Activated effector memory CD4-positive, alpha-beta T cell treated with anti-CD3 and anti-CD28 coated beads, Interleukin-2, amount 50 U/mL, for 16 hours (primary cell): ENCODE measurements around the gene PDK4.
"Not testable (repeated sequence)": the region's sequence is repeated elsewhere in the genome, so short reads cannot be mapped to it uniquely, and the experiment has no call there.

ENCODE experiments used
- DNase-seq: peaks from one replicate; pipeline ENCODE4 v3.0.0-alpha.2; 2020

The PDK4 gene

DNA sequence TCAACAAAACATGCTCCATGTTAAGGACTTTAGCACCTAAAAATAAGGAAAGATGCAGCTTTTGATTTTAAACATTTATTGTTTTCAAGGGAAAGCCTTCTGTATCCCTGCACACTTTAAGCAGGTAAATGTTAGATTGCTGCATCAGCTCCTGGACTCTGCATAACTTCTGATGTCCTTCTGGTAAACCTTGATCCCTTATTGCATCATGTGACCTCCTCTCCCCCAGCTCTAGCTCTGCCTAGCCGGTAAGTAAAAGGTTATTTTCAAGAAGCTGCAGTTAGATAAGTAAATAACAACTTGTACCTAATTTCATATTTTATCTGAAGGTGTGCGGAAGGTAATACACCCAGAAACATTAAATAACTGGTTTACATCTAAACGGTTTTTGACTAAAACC, 37.5 kb downstream of the PDK4 start:
- DNase-seq: no peak

DNA sequence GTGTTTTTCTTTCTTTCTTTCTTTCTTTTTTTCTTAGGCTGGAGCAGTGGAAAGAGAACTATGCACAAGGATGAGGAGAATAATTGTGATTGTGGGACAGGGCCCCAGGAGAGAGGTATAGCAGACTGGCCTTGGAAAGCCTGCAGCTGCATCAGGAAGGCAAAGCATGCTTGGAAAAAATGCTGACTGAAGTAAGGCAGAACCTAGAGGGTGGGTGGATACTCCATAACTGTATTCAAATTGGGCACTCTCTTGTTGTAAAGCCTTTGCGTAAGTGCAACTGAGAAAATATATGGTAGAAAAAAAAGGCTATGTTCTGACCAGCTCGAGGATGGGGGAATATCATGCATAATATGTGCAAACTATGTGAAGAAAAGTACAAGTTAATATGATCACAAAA, 39.5 kb downstream of the PDK4 start:
- DNase-seq: no peak

DNA sequence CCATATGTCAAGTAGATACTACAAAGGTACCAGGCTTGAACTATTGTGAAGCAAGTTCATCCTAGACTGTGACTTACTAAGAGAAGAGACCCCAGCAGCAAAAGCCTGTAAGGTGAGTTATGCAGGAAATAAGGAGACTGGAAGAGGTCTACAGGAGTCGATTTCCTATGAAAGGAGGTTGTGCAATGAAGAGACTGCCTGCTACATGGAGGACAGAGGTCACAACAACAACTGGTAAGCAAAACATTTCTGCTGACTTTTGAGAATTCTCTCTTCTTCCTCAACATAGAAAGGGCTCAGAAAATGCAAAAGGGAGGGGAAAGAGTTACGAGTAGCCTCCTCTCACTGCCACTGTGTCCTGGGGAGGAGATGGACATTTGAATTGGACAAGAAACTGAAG, 42.4 kb downstream of the PDK4 start:
- no peak for DNase-seq

DNA sequence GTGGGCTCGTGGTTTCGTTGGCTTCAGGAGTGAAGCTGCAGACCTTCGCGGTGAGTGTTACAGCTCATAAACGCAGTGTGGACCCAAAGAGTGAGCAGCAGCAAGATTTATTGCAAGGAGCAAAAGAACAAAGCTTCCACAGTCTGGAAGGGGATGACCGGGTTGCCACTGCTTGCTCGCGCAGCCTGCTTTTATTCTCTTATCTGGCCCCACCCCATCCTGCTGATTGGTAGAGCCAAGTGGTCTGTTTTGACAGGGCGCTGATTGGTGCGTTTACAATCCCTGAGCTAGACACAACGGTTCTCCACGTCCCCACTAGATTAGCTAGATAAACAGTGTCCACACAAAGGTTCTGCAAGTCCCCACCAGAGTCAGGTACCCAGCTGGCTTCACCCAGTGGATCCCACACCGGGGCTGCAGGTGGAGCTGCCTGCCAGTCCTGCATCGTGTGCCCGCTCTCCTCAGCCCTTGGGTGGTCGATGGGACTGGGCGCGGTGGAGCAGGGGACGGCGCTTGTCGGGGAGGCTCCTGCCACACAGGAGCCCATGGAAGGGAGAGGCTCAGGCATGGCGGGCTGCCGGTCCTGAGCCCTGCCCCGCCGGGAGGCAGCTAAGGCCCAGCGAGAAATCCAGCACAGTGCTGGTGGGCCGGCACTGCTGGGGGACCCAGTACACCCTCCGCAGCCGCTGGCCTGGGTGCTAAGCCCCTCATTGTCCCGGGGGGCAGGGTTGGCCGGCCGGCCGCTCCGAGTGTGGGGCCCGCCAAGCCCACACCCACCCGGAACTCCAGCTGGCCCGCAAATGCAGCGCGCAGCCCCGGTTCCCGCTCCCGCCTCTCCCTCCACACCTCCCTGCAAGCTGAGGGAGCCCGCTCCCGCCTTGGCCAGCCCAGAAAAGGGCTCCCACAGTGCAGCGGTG, 44.0 kb downstream of the PDK4 start:
- not testable (repeated sequence) for DNase-seq

DNA sequence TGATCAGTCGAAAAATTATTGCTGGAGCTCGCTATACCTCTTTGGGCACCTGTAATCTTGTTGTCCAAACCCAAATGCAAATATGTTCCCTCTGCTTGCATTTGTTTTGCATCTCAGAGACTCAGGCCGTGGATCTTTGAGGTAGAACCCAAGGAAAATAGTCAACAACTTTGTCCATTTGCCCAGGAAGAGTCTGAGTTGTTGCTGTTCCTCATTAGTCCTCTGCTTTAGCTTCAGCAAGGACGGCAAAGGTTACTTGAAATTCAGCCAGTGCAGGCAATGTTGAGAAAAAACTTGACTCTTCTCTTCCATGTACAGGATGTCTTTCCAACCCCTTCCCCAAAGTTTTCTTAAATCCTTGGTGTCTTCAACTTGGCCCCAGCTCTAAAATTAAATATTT, 45.8 kb downstream of the PDK4 start:
- DNase-seq: no peak

DNA sequence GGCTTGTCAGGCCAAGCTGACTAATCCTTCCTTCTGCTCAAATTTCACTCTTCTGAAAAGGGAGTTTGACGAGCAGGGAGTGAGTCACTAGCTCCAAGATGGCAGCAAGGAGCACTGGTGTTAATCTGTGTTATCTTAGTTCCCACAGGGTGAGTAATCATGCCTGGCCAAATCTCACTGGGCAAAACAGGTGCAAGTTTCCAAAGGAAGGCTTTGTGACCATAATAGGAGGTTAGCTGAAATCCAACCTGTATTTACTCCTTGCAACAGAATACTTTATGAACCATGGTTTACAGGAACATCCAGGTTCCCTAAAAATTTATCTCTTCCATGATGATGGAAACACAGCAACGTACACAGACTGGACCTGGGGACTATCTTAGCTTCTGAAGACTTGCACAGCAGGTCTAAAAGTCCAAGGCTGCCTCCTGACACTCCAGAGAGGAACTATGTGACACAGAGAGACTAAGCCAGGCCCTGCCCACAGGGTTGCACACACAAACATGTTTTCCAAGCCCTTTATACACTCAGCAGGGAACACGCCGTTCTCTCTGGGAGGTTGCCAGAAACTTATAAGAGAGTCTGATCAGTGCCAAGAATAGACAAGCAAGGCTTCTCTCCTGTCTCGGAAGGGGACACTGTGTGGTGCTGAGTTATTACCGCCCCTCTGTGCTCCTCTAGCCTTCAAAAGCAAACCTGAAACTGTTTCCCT, 46.3 kb downstream of the PDK4 start:
- DNase-seq: no peak

DNA sequence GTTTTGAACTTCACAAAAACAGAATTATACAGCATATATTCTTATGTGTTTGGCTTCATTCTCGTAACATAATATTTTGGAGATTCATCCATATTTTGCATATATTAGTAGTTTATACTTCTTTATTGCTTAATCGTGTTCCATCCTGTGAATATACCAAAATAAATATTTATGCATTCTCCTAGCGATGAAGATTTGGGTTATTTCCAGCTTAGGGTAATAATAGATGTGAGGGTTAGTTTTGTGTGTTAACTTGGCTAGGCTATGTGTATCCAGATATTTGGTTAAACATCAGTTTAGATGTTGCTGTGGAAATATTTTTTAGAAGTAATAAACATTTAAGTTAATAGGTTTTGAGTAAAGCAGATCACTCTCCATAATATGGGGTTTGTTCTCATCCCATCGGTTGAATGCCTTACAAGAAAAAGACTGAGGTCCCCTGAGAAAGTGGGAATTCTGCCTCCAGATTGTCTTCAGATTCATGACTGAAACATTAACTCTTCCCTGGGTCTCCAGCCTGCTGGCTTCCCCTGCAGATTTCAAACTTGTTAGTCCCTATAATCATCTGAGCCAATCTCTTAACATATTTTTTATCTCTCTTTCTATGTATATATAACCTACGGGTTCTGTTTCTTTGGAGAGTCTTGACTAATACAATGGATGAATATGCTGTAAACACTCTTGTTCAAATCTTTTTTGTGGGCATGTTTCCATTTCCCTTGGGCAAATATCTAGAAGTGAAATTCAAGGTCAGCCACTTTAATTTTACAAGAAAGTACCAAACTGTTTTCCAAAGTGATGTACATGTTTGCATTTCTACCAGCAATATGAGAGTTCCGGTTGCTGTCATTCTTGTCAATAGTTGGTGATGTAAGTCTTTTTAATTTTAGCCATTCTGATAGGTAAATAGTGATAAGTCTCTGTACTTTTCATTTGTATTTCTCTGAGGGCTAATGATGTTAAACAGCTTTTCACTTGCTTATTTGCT, 48.7 kb downstream of the PDK4 start:
- DNase-seq: no peak

DNA sequence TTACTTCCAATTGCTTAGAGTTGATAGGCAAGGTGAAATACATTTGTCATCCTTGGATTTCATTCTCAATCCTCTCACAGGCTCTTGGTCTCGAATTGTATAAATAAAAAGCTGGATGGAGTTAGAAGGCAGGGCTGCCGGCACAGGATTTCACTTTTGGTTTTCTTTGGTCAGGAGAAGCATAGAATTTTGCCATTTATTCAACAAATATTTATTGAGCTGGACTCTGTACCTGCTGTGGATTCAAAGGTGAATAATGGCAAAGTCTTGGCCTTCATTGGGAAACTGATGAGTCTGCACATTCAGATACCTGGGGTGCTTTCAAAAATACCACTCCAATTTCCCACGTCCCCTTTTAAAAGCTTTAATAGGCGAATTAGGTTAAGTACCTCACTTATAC, 49.7 kb downstream of the PDK4 start:
- no peak for DNase-seq

DNA sequence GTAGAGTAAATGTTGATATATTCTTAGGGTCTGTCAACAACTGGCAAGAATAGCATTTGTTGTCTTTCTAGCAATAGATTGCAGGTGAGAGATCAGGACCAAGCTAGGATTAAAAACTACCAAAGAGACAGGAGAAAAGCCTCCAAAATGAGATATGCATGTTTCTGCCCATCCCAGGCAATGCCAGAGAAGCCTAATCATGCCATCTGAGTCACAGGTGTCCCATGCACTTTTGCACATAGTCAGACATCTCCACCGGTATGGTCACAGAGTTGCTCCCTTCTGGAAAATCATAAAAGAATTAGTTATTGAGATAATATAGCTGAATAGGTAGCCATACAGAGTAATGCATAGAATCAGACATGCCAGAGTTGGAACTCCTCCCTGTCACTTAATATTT, 50.6 kb downstream of the PDK4 start:
- no peak for DNase-seq

DNA sequence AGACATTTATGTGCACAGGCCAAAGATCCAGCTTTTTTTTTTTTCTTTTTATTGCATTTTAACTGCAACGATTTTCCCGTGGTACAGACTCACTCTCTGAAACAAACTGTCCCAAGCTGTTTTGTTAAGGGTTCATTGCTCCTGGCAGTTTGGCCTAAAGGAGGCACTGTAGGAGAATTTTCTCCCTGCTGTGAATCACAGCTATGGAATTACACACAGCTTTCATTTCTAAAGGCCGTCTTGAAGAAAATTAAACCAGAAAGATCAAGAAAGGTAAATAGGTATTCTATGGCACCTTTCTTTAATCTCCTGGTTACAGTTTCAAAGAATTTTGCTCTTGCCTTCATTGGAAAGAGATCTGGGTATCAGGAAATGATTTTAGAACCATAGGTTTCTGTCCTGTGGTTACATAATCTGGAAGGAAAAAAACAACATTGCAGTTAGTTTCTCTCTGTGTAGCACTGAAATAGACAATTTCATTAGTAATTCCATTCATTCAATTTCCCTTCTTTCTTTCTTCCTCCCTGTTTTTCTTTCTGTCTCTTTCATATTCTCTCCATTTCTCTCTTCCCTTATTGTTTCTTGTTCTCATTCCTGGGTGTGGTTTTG, 51.2 kb downstream of the PDK4 start:
- no peak for DNase-seq

DNA sequence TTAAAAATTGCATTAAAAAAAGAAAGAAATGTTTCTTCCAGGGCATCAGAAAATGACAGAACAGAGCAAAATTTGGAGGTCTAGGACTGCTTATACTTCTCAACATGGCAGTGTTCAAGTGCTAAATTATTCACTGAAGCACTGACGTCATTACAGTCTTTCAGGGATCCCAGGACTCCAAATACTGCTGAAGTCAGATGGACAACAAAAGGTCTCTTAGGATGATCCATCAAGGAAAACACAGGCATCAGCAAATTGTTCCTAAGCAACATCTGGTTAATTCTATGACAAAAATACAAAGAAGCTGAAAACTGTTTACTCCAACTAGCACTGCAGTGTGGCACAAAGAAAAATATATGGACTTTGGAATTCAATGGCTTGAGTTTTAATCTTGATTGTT, 52.1 kb downstream of the PDK4 start:
- DNase-seq: no peak

DNA sequence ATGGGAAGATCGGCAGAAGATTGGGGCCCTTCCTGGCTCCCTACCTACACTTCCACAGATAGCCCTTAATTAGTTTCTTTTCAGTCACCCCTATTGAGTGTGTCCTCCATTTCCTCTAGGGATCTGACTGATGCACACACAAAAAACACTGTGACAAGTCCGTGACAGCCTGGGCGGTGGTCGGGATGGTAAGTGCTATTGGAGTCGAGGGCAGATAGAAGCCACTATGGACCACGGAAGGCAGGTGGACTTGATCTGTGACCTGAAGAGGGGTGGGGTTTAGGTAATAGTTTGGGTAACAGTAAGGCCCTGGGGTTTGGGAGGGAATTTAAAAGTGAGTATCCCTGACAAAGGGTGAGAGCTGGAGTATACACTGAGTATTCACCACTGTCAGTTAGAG, 53.0 kb downstream of the PDK4 start:
- no peak for DNase-seq

DNA sequence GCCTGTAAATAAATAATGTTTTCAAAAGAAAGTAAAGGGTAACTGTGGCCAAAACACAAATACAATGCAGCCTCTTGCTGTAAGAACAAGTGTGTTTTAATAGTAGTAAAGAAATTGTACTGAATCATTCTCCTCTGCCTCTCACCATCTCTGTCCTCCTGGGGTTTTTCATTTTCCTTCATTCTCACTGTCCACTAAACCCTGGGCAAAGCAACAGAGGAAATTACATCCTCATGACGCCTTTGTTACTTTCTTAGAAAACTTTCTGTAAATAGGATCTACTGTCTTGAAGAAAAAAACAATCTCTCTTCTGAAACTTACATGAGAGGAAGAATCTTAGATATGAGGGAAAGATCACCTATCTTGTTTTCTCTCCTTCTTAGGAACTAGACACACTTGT, 56.0 kb downstream of the PDK4 start:
- no peak for DNase-seq

DNA sequence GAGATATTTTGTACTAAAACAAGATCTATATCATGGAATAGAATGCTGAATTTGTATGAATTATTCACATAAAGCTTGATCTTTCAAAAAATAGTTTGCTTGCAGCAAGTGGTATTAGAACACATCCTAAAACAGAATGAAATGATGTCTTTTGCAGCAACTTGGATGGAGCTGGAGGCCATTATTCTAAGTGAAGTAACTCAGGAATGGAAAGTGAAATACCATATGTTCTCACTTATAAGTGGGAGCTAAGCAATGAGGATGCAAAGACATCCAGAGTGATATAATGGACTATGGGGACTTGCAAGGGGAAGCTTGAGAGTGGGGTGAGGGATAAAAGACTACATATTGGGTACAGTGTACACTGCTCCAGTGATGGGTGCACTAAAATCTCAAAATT, 56.9 kb downstream of the PDK4 start:
- no peak for DNase-seq

DNA sequence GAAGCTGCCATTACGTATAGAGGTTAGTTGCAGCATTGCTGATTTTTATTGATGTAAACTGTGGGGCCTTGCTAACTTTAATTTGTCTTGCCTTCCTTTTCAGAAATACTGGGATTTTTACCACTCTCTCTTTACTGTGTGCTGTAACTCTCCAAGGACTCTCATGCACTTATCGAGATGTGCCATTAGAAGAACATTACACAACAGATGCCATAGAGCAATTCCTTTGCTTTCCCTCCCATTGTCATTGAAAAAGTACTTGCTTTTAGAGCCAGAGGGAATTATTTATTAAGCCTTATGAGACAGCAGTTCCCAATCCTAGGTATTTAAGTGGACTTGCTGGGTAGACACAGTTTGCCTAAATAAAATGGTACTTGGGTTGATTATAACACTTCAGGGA, 58.8 kb downstream of the PDK4 start:
- no peak for DNase-seq

DNA sequence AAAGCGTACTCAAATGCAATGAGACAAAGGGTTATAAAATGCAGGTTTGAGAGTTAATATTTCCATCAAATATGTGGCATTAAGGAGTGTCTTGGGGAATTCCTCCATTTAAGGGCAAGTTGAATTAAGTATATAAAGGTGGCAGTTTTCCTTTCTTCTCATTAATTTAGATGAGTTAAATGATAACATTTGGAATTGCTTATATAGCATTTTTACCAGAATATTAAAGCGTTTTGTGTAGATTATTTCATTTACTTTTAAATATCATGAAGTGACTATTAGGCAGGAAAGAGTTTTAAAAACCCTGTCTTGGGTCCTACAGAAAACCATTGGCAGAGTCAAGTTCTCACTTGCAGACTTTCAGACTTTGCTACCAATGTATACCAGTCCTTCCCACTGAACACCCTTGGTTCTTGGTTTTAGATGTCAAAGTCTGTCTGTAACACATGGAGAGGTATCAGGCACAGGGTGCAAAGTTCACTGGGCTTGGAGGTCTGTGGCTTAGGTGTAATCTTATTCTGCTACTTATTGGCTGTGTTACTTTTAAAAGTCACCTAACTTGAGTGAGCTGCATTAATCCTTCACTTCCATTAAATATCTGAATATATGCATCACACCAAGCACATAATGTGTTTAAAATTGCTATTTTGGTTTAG, 59.5 kb downstream of the PDK4 start:
- no peak for DNase-seq

DNA sequence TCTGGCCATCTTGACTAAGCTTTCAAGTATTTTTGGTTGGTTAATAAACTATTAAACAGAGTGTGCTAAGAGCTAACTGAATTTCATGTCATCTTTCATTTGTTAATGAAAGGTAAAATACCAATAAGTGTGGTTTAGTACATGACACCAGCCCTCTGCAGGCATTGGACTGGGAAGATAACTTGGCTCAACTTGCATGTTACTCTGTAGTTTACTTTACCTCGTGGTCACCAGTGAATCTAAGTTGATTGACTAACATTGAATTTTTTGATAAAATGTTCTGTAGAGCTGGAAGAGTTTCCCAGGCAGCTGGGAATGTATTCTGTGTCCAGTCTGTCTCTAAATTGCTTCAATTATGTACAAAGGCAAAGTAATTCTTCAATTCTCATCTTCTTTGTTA, 60.7 kb downstream of the PDK4 start:
- no peak for DNase-seq

DNA sequence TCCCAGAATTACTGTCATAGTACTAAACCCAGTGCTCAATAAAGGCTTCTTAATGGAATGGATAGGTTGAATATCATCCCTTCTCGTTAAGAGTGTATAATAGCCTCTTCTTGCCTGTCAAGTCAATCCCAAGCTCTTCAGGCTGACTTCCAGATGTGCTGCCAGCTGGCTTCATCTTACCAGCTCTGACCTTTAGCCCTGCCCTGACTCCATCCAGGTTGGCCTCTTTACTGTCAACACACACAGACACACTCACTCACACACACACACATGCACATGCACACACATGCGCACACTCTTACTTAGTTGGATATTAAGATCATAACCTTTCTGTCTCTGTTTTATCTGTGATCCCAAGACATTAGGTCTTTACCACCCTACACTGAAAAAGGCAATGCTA, 61.5 kb downstream of the PDK4 start:
- DNase-seq: no peak
